Panc1 (cell line): Measurements from ENCODE around the gene RBBP4. TPM values are rescaled to one million over a fixed set of nuclear protein-coding genes. Genes with fewer than 3 reads are reported as not detected.

ENCODE experiments used
- ATAC-seq: fragments of 200-7000 bp; cut with Tn5 transposase; 2 replicates; pipeline ENCODE4 v1.9.1; 2020; ENCODE audit warnings: mild to moderate bottlenecking, moderate library complexity
- BruUV-seq: library from RNA; stranded (reverse); fragments of 400-500 nt; replicated peaks from 2 replicates; lab custom pipeline; 2021; lab: Mats Ljungman, UMichigan
- CTCF ChIA-PET: fragments of 300-600 bp; sonication (Branson Sonifier 250); formaldehyde crosslinking; loops from one replicate; lab custom pipeline; 2022; ENCODE audit warnings: antibody characterized with exemption; lab: Charles Lee
- POLR2A ChIA-PET: fragments of 300-600 bp; sonication (Branson Sonifier 250); formaldehyde crosslinking; loops from one replicate; lab custom pipeline; 2022; ENCODE audit warnings: antibody characterized with exemption; lab: Charles Lee
- DNase-seq: peaks from one replicate; pipeline ENCODE4 v3.0.0-alpha.2; 2010; ENCODE audit warnings: low read depth, low spot score
- H3K27ac ChIP-seq: 2 replicates; pipeline ENCODE4 v1.5.1; 2011; ENCODE audit warnings: mild to moderate bottlenecking, low read length, inconsistent platforms
- H3K27me3 ChIP-seq: fragments of 200-500 bp; sonication (Bioruptor generic); 2 replicates; pipeline ENCODE4 v1.6.0; 2014; ENCODE audit warnings: low read length, inconsistent platforms; ENCODE audit not compliant: control insufficient read depth, insufficient read depth
- H3K36me3 ChIP-seq: fragments of 200-500 bp; sonication (Bioruptor generic); 2 replicates; pipeline ENCODE4 v1.5.1; 2014; ENCODE audit warnings: inconsistent platforms, mild to moderate bottlenecking, low read length, moderate library complexity; ENCODE audit not compliant: control insufficient read depth, insufficient read depth
- H3K4me1 ChIP-seq: 2 replicates; pipeline ENCODE4 v1.5.1; 2011; ENCODE audit warnings: inconsistent platforms, mild to moderate bottlenecking, low read length, moderate library complexity; ENCODE audit not compliant: control insufficient read depth, insufficient read depth
- H3K4me3 ChIP-seq, 2 experiments: 2 replicates each; pipeline ENCODE4 v1.5.1; 2011 to 2012; ENCODE audit warnings: low read depth in 2 of 2, low read length in 2 of 2, mild to moderate bottlenecking in 2 of 2, inconsistent platforms in 1 of 2, moderate library complexity in 1 of 2
- H3K9me3 ChIP-seq: fragments of 200-500 bp; sonication (Bioruptor generic); 2 replicates; pipeline ENCODE4 v1.5.1; 2014; ENCODE audit warnings: low read depth, mild to moderate bottlenecking, inconsistent platforms, low read length, moderate library complexity; ENCODE audit not compliant: control insufficient read depth, insufficient read depth
- CTCF ChIP-seq: fragments of 450-650 bp; IDR thresholded peaks from 2 replicates; pipeline ENCODE4 v1.5.1; 2017; ENCODE audit warnings: mild to moderate bottlenecking
- POLR2AphosphoS5 ChIP-seq: IDR thresholded peaks from 2 replicates; pipeline ENCODE4 v1.6.1; 2012; ENCODE audit warnings: mild to moderate bottlenecking, low read depth, low read length, moderate library complexity
- REST ChIP-seq, 2 experiments: IDR thresholded peaks; 2 replicates each; pipeline ENCODE4 v1.6.1; 2011 to 2012; ENCODE audit warnings: low read depth in 2 of 2, control low read depth in 1 of 2, low read length in 1 of 2, mild to moderate bottlenecking in 1 of 2, moderate library complexity in 1 of 2; ENCODE audit not compliant: insufficient read depth in 1 of 2
- SIN3A ChIP-seq: IDR thresholded peaks from 2 replicates; pipeline ENCODE4 v1.6.1; 2012; ENCODE audit warnings: low read depth, mild to moderate bottlenecking, low read length, moderate library complexity, borderline replicate concordance; ENCODE audit not compliant: insufficient read depth
- TCF7L2 ChIP-seq: IDR thresholded peaks from 2 replicates; pipeline ENCODE4 v1.6.1; 2011; ENCODE audit warnings: mild to moderate bottlenecking, low read depth, low read length, inconsistent platforms
- in situ Hi-C: cut with HindIII; loops from 2 replicates; pipeline ENCODE4 v1.10.0; 2016; ENCODE audit warnings: low sequenced_read_pairs, low pct_unique_long_range_greater_than_20kb
- intact Hi-C: fragments of 100-400 bp; cut with micrococcal nuclease; formaldehyde crosslinking; loops from one replicate; pipeline ENCODE4 v1.10.0; 2022; ENCODE audit not compliant: unreplicated experiment
- total RNA-seq: library from RNA; stranded (reverse); gene quantifications from one replicate; pipeline ENCODE4 v1.2.1, GENCODE V29; 2021; ENCODE audit not compliant: unreplicated experiment

Gene RBBP4
- total RNA-seq, 1 experiment from 2014 or later: 376 TPM

GRCh38 chr1:32728413-32729077 is 77.5 kb downstream of the RBBP4 start:
- BruUV-seq: no TSS peak
- DNase-seq (no peak), ATAC-seq (no peak)
- in situ Hi-C loops: no loop called here
- Histone ChIP-seq H3K4me3 (no peak overlapping the region), H3K9me3 (no peaks in the 10 kb centered on the region), H3K27me3 (no peaks in the 10 kb centered on the region), H3K4me1 (peaks cover 13% of the 10 kb centered on the region; the same call in 1 of the 2 replicates), H3K27ac (no peak overlapping the region), H3K36me3 (no peaks in the 10 kb centered on the region)
- POLR2A ChIA-PET: no interaction called here
- no peak for TF ChIP-seq SIN3A
- TF ChIP-seq REST (IDR thresholded peaks at IDR 0.05; ENCODE audit: insufficient read depth in 1 of 2, low read depth in 2 of 2, low read length in 1 of 2): no peak
- no peak for TF ChIP-seq CTCF
- TF ChIP-seq POLR2AphosphoS5: no peak
- no peak for TF ChIP-seq TCF7L2
- CTCF ChIA-PET: interaction anchor here (0.8 to 1.8 kb wide), 4 partner anchors 11 to 44 kb away, joined by 3 to 8 read pairs (median 4); no protein-coding TSS in a partner anchor
- intact Hi-C loops: no loop called here

- no peak for TF ChIP-seq TCF7L2
- TF ChIP-seq REST (IDR thresholded peaks at IDR 0.05; ENCODE audit: insufficient read depth in 1 of 2, low read depth in 2 of 2, low read length in 1 of 2): no peak
- no peak for TF ChIP-seq POLR2AphosphoS5
- TF ChIP-seq CTCF: no peak
- no peak for TF ChIP-seq SIN3A
These were observed 78.4 kb downstream of the RBBP4 start for GRCh38 chr1:32729254-32730046.

More at GRCh38 chr1:32729254-32730046, 78.4 kb downstream of the RBBP4 start:
- no peaks in the 10 kb centered on the region for H3K9me3 ChIP-seq
- ChIA-PET CTCF (interaction anchor here (0.8 to 1.8 kb wide), 3 partner anchors 10 to 43 kb away, joined by 3 to 8 read pairs (median 4); no protein-coding TSS in a partner anchor), POLR2A (no interaction called here)
- ATAC-seq (peak; percentile 67), DNase-seq (no peak)
- H3K4me3 ChIP-seq: no peak overlapping the region
- no TSS peak for BruUV-seq
- H3K36me3 ChIP-seq: no peaks in the 10 kb centered on the region
- H3K27ac ChIP-seq: no peak overlapping the region
- intact Hi-C loops (no loop called here), in situ Hi-C loops (no loop called here)
- no peaks in the 10 kb centered on the region for H3K27me3 ChIP-seq
- H3K4me1 ChIP-seq: peaks cover 13% of the 10 kb centered on the region; the same call in 1 of the 2 replicates
